Right forelimb (tissue), 1 donor: ENCODE measurements around the gene MEX3B.

Source experiments
- DNase-seq: peaks from one replicate; pipeline ENCODE4 v3.0.0-alpha.2; 2018

MEX3B gene

GRCh38 chr15:82045892-82046665 lies at the start of gene MEX3B:
Gene MEX3B (minus strand): TSS chr15:82046018. CDS start chr15:82045705, 313 bp downstream.
- peak; percentile 98 for DNase-seq

DNA sequence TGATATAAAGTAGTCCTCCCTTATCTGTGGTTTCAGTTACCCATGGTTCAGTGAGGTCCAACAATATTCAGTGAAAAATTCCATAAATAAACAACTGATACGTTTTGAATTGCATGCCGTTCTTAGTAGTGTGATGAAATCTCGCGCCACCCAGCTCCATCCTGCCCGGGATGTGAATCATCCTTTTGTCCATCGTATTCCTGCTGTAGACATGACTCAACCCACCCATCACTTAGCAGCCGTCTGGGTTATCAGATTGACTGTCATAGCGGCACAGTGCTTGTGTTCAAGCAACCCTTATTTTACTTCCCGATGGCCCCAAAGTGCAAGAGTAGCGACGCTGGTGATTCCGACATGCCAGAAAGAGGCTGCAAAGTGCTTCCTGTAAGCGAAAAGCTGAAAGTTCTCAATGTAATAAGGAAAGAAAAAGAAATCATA lies 48.0 kb upstream of the MEX3B start:
- no peak for DNase-seq

- no peak for DNase-seq
Observed at GRCh38 chr15:82093325-82093724, 47.5 kb upstream of the MEX3B start.

DNA sequence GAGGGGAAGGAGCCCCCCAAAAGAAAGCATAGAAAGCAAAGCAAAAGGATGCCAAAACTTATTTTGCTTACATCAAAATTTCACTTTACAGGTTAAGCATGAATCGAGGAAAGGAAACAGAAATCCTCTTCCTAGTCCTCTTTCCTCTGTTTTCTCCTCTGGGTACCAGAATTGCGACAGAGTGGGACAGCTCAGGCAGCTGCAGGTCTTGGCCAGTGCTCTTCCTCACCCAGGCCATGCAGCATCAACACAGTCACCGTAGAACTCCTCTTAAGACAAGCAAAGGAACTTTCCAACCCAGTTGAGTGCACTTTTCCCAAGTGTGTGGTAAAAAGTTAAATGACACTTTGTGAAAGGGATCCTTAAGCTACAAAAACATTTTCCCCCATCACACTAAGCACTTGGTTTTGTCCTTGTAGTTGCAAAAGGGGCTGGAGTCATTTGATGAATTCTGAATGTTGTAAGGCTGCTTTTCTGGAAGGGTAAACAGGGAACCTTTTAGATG lies 45.9 kb upstream of the MEX3B start:
- no peak for DNase-seq

DNA sequence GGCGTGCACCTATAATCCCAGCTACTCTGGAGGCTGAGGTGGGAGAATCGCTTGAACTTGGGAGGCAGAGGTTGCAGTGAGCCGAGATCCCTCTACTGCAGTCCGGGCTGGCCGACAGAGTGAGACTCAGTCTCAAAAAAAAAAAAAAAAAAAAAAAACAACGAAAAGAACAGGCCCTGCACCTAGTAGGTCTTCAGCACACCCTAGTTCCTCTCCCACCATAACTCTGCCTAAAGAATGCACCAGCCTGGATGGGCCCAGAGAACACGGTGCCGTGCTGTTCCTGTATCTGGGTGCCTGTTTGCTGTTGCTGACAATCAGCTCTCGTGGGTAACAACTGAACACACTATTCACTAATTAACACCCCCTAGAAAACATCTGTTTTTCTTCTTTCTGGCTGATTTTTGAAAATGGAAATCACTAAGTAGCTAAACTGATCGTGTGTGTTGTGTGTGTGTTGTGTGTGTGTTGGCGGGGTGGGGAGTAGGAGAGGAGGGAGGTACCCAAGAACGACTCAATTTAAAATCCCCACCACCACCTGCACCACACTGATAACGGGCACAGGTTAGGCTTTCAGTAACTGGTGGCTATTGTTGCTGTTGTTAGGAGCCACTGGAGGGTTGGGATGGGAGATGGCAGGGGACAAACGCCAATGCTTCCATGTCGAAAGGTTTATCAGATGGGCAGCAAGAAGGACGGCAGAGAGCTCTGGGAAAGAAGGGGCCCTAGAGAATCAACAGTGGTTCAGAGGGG lies 40.6 kb upstream of the MEX3B start:
- DNase-seq = no peak

GRCh38 chr15:82081914-82082762 lies 36.3 kb upstream of the MEX3B start:
- peak; percentile 62 for DNase-seq

- no peak for DNase-seq
Observed at GRCh38 chr15:82080774-82081173, 35.0 kb upstream of the MEX3B start.

GRCh38 chr15:82079736-82080135 lies 33.9 kb upstream of the MEX3B start:
- no peak for DNase-seq

GRCh38 chr15:82074610-82075009 lies 28.8 kb upstream of the MEX3B start:
- no peak for DNase-seq

- no peak for DNase-seq
Observed at GRCh38 chr15:82072926-82073537, 27.2 kb upstream of the MEX3B start.

DNA sequence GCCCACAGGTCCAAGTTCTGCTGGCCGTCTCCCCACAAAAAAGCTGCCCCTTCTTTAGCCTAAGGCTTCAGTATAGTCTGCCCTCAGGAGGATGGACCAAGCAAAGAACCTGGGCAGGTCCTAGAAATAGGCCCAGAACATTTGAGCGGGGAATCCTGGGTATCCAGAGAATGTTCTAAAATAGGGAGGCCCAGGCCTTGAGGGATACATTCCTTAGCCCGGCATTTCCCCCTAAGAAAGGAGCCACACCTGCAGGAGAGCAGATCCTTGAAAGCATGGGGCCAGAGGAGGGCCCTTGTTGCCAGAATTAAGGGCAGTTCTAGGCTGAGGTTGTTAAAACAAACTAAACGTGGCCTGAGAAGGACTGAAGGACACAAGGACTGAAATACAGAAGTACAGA lies 20.6 kb upstream of the MEX3B start:
- no peak for DNase-seq

- DNase-seq = no peak
Observed at GRCh38 chr15:82064824-82065223, 19.0 kb upstream of the MEX3B start.

DNA sequence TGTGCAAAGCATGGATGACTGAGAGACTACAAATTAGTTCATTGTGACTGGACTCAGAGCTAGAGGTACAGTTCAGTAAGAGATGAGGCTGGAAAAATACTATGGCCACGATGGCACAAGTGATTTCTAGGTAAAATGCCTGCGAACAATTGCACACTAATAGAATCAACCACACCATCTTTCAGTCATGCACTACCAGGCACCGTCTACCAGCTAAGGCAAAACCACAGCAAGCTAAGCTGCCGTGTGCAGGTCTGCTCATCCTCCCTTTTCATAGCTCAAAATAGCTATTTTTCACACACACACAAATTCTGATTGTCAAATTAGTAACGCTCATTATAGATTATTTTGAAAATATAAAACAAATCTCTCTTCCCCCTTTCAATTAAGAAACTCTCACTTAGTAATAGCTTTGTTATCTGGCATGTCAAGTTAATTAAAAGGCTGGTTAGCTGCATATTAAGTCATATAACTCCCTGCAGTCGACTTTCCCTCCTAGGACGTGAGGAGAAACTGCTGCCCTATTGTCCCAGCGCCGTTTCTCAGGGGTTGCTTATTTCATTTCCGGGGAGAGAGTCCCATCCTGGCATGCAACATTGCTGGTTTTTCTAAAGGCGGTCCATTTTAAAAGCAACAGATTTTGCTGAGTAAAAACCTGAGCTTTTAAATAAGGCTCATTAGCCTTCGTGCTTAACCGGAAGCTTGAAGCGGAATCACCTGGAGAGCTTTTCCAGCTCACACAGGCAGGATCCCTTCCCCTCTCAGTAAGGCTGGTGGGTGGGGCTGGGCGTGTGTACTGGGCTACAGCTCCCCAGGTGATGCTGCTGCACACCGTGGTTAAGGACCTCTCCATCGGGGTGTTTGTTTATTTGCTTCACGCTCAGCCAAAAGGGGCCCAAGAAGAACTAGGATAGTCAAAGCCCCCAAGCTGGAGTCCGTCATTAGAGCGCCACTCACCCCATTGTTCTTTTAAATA lies 16.9 kb upstream of the MEX3B start:
- DNase-seq = no peak

DNA sequence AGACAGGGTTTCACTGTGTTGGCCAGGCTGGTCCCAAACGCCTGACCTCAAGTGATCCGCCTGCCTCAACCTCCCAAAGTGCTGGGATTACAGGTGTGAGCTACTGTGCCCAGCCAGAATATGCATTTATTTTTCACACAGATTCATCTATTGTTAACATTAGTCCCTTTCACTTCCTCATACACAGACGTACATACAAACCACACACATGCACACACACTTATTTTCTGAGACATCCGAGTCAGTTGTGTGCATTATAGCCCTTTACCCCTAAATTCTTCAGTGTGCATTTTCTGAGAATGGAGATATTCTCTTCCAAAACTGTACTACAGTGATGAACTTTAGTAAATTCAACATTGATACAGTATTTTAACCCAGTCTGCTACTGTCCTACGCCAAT lies 15.0 kb upstream of the MEX3B start:
- no peak for DNase-seq

DNA sequence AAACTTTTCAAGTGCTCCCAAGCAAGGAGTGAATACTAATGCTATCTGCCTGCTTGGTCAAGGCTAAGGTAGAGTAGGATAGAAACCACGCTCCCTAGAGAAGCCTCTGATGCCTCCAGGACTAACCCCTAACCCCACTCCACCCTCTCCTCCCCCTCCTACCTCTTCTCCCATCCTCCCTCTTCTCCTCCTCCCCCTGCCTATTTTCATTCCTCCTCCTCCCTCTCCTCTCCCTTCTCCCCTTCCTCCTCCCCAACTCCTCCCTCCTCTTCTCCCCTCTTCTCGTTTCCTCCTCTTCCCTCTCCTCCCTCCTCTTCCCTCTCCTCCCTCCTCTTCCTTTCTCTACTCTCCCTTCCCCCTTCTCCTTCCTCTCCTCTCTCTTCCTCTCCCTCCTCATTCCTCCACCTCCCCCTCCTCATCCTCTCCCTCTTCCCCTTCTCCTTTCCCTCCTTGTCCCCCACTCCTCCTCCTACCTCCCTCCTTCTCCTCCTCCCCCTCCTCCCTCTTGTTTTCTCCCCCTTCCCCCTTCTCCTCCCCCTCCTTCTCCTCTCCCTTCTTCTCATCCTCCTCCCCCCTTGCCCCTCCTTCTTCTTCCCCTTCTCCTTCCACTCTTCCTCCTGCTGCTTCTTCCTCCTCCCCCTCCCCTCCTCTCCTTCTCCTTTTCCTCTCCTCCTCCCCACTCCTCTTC lies 12.8 kb upstream of the MEX3B start:
- DNase-seq = no peak

DNA sequence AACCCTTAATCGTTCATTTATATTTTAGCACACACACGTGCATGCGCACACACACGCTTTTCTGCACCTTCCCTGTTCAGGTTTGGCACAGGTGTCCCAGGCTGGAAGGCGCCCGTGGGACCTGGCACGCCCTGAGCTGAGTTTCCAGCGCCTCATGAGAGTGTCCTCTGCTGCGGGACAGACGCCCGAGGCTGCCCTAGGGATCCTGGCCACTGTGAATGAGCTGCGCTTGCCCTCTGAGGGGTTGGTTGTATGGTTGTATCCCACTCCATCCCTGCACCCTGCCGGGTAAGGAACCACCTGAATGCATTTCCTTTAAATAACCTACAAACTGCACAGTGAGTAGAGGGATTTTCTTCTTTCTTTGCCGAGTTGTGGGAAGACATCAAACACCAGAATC lies 12.2 kb upstream of the MEX3B start:
- DNase-seq = no peak

- no peak for DNase-seq
Observed at GRCh38 chr15:82056958-82057823, 11.4 kb upstream of the MEX3B start.

DNA sequence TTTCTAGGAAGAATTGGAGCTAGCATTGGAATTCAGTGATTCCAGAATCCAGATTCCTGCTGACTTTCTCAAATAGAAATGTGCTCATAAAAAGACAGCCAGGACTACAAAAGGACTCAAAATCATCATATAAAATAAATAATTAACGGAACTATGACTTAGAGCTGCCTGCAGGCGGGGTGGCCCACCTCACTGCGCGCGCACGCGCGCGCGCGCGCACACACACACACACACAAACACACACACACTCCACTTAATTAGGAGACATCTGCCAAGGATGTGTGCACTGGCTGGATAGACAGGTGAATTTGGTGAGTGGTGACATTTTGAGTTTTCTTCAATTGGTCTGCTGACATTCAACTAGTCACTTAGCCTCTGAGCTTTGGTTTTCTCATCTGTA lies 6.9 kb upstream of the MEX3B start:
- DNase-seq = no peak

DNA sequence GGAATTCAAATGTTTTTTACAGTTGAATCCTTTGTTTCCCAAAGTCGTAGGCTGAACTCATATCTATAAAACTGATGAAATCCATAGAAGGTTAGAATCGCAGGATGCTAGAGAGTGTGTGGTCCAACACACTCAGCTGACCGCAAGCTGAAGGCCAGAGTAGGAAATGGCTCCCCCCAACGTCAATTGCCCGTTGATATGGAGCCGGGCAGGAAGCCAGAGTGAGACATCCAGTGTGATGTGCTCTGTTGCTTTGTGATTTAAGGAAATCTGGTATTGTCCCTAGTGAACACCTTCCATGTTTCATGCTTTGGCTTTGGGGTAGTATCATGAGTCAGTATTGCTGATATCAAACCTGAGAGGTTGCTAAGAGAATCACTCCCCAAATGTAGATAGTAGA lies 5.8 kb upstream of the MEX3B start:
- DNase-seq = no peak

- no peak for DNase-seq
Observed at GRCh38 chr15:82048811-82049210, 3.0 kb upstream of the MEX3B start.
